Ovary (tissue), 9 donors: ENCODE results near the gene DFFA. TPM values are rescaled to one million over a fixed set of nuclear protein-coding genes. Genes with fewer than 3 reads are reported as not detected.
"Not testable (repeated sequence)": the region's sequence is repeated elsewhere in the genome, so short reads cannot be mapped to it uniquely, and the experiment has no call there.

Experiments used
- DNase-seq, 5 donors: peaks; one replicate each; pipeline ENCODE4 v3.0.0-alpha.2; 2019 to 2020
- H3K27ac ChIP-seq, 2 donors: fragments of 200-600 bp; one replicate each; pipeline versions ENCODE4 v1.5.1 to v1.8.0; 2019 to 2022
- H3K27me3 ChIP-seq: fragments of 200-600 bp; one replicate; pipeline ENCODE4 v1.8.0; 2022
- H3K36me3 ChIP-seq: fragments of 200-600 bp; sonication (generic); one replicate; pipeline ENCODE4 v1.5.1; 2019
- H3K4me1 ChIP-seq: one replicate; pipeline ENCODE4 v1.8.1; 2013; ENCODE audit warnings: mild to moderate bottlenecking, moderate library complexity; ENCODE audit not compliant: insufficient read depth
- H3K4me3 ChIP-seq: fragments of 200-600 bp; sonication (generic); one replicate; pipeline ENCODE4 v1.5.1; 2017
- H3K9me3 ChIP-seq, 2 donors: fragments of 200-600 bp in 1 of 2; sonication (generic) in 1 of 2; one replicate each; pipeline versions ENCODE4 v1.5.1 to v1.8.1; 2013 to 2019; ENCODE audit warnings: mild to moderate bottlenecking in 1 of 2, moderate library complexity in 1 of 2
- EP300 ChIP-seq: sonication (generic); formaldehyde crosslinking; IDR thresholded peaks from one replicate; pipeline ENCODE4 v1.6.1; 2017; ENCODE audit warnings: antibody characterized with exemption
- POLR2A ChIP-seq: fragments of 450-650 bp; IDR thresholded peaks from one replicate; pipeline ENCODE4 v1.6.1; 2017; ENCODE audit warnings: antibody characterized with exemption, mild to moderate bottlenecking, moderate library complexity
- WGBS, 3 donors: extraction: QIAGEN DNeasy Blood & Tissue Kit in 1 of 3; methylation state at CpG; one replicate each; pipeline versions ENCODE4 v1.1.5 to v1.1.7; 2013 to 2017; 5-methylcytosine and 5-hydroxymethylcytosine counted together
- intact Hi-C, 4 donors: fragments of 100-400 bp; cut with DNase I; formaldehyde crosslinking; loops; one replicate each; pipeline versions ENCODE4 v1.11.0 to v1.15.1; 2022 to 2023
- polyA plus RNA-seq, 2 donors: library from polyadenylated mRNA; stranded (reverse); fragments of 200-250 nt in 1 of 2; fragments of 350-450 nt in 1 of 2; fragmentation: Illumina TruSeq in 1 of 2; extraction: RNeasy Lipid Tissue Mini Kit (QIAGEN cat#74804) in 1 of 2; gene quantifications; one replicate each; pipeline ENCODE4 v1.2.3, GENCODE V29; 2013 to 2014
- total RNA-seq, 7 donors: library from RNA; depleted of rRNA in 2 of 7; stranded (reverse); fragments of >200 nt in 2 of 7; fragmentation: NEBNext Ultra II Directional in 3 of 7; extraction: Animal tissue kit (Norgen Biotek cat#: 25700) in 3 of 7; gene quantifications; one replicate each; pipeline versions ENCODE4 v1.1.0 to v1.2.4, GENCODE V29; 2016 to 2023
- TF ChIP-seq, protein P1 (sequence below), 3 donors: fragments of 450-650 bp in 2 of 3; fragments of 200-600 bp in 1 of 3; IDR thresholded peaks; one replicate each; pipeline versions ENCODE4 v1.5.1 to v1.8.0; 2016 to 2022; ENCODE audit warnings: antibody characterized with exemption in 3 of 3, mild to moderate bottlenecking in 1 of 3
- donor health status: DM: no; HTN: no; CAD: no; lungs with moderate emphysema.
- donor health status: DM: no; HTN: no; CAD: no.
- donor health status: Bipolar disorder and iron deficiency.
- donor health status: DM: yes; HTN: yes; CAD: no.
- donor health status: DM: no; HTN: no; CAD: no.
- donor health status: DM: yes; HTN: yes; CAD: no.

Gene DFFA
- total and polyA plus RNA-seq, 9 donors = 14.8 to 37.4 (median 33.0) TPM

- Histone ChIP-seq H3K9me3 (no peaks in the 10 kb centered on the region), H3K27me3 (no peaks in the 10 kb centered on the region), H3K27ac (no peak overlapping the region), H3K36me3 (no peaks in the 10 kb centered on the region), H3K4me1 (peaks cover 2% of the 10 kb centered on the region), H3K4me3 (no peak overlapping the region)
- TF ChIP-seq POLR2A (no peak), EP300 (no peak)
- TF ChIP-seq, protein P1, sequence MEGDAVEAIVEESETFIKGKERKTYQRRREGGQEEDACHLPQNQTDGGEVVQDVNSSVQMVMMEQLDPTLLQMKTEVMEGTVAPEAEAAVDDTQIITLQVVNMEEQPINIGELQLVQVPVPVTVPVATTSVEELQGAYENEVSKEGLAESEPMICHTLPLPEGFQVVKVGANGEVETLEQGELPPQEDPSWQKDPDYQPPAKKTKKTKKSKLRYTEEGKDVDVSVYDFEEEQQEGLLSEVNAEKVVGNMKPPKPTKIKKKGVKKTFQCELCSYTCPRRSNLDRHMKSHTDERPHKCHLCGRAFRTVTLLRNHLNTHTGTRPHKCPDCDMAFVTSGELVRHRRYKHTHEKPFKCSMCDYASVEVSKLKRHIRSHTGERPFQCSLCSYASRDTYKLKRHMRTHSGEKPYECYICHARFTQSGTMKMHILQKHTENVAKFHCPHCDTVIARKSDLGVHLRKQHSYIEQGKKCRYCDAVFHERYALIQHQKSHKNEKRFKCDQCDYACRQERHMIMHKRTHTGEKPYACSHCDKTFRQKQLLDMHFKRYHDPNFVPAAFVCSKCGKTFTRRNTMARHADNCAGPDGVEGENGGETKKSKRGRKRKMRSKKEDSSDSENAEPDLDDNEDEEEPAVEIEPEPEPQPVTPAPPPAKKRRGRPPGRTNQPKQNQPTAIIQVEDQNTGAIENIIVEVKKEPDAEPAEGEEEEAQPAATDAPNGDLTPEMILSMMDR (IDR thresholded peaks at IDR 0.05) = no peak
- 70 to 80% (median 71%) methylated on average over 4 of the region's 4 CpGs for WGBS, 3 donors
- intact Hi-C loops = loop anchor here (5.0 kb wide), 2 partner anchors 361 to 436 kb away; no protein-coding TSS in a partner anchor
- DNase-seq = no peak
These were observed 34.3 kb upstream of the DFFA start for GRCh38 chr1:10506677-10507047.

DNA sequence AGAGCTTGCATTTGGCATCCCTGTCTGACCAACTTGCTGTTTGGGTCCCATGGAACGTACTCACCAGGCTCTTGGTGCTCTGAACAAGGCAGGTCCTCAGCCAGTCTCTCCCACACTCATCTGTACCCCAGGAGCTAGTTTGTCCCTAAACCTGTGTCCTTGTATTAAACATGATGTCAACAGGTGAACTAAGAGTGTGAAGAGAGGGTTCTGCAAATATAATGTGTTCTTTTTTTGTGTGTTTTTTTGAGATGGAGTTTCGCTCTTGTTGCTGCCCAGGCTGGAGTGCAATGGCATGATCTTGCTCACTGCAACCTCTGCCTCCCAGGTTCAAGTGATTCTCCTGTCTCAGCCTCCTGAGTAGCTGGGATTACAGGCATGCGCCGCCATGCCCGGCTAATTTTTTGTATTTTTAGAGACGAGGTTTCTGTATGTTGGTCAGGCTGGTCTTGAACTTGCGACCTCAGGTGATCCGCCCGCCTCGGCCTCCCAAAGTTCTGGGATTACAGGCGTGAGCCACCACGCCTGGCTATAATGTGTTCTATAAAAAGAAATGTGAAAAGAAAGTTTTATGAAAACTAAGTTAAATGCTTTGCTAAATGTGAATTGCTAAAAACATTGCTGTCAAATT lies 33.8 kb upstream of the DFFA start:
- intact Hi-C loops = loop anchor here (5.0 kb wide), 2 partner anchors 361 to 436 kb away; no protein-coding TSS in a partner anchor
- 91 to 95% (median 95%) methylated on average over 12 of the region's 12 CpGs for WGBS, 3 donors
- H3K4me3 ChIP-seq, H3K27ac ChIP-seq, H3K27me3 ChIP-seq, DNase-seq, H3K36me3 ChIP-seq, H3K9me3 ChIP-seq, H3K4me1 ChIP-seq: not testable (repeated sequence)

- no peak for DNase-seq
- no peaks in the 10 kb centered on the region for H3K9me3 ChIP-seq
- H3K4me3 ChIP-seq = no peak overlapping the region
- H3K27ac ChIP-seq = no peak overlapping the region
- TF ChIP-seq, protein P1 (IDR thresholded peaks at IDR 0.05) = no peak
- TF ChIP-seq POLR2A (no peak), EP300 (no peak)
- 71 to 73% (median 71%) methylated on average over 5 of the region's 5 CpGs for WGBS, 3 donors
- H3K36me3 ChIP-seq = no peaks in the 10 kb centered on the region
- no peaks in the 10 kb centered on the region for H3K4me1 ChIP-seq
- intact Hi-C loops = no loop called here
- H3K27me3 ChIP-seq = no peaks in the 10 kb centered on the region
These were observed 31.9 kb upstream of the DFFA start for GRCh38 chr1:10504249-10504648.

- TF ChIP-seq, protein P1 (IDR thresholded peaks at IDR 0.05) = no peak
- no peak for TF ChIP-seq EP300
- TF ChIP-seq POLR2A = no peak
- no peak for DNase-seq
- no peaks in the 10 kb centered on the region for H3K4me1 ChIP-seq
- no peaks in the 10 kb centered on the region for H3K27me3 ChIP-seq
- H3K4me3 ChIP-seq = no peak overlapping the region
- intact Hi-C loops = no loop called here
- H3K9me3 ChIP-seq = no peaks in the 10 kb centered on the region
- 85 to 89% (median 85%) methylated on average over 5 of the region's 5 CpGs for WGBS, 3 donors
- no peaks in the 10 kb centered on the region for H3K36me3 ChIP-seq
- no peak overlapping the region for H3K27ac ChIP-seq
These were observed 29.9 kb upstream of the DFFA start for GRCh38 chr1:10502206-10502605.

- intact Hi-C loops = no loop called here
- WGBS, 3 donors = 33 to 52% (median 35%) methylated on average over 8 of the region's 8 CpGs
- Histone ChIP-seq H3K27me3 (no peaks in the 10 kb centered on the region), H3K4me3 (no peak overlapping the region), H3K27ac (no peak overlapping the region), H3K4me1 (peaks cover 2% of the 10 kb centered on the region), H3K9me3 (no peaks in the 10 kb centered on the region), H3K36me3 (no peaks in the 10 kb centered on the region)
- no peak for DNase-seq
- TF ChIP-seq, protein P1 (IDR thresholded peaks at IDR 0.05) = no peak
- TF ChIP-seq POLR2A (no peak), EP300 (no peak)
These were observed 25.9 kb upstream of the DFFA start for GRCh38 chr1:10498231-10498630.
